GM12874 (cell line): ENCODE results near the gene NPHP1.

ENCODE experiments used
- TF ChIP-seq, protein P1 (sequence below): IDR thresholded peaks from 2 replicates; pipeline ENCODE4 v1.5.1; 2011; ENCODE audit warnings: low read depth, mild to moderate bottlenecking, control low read depth, low read length, moderate library complexity; ENCODE audit not compliant: insufficient read depth

Gene NPHP1

DNA sequence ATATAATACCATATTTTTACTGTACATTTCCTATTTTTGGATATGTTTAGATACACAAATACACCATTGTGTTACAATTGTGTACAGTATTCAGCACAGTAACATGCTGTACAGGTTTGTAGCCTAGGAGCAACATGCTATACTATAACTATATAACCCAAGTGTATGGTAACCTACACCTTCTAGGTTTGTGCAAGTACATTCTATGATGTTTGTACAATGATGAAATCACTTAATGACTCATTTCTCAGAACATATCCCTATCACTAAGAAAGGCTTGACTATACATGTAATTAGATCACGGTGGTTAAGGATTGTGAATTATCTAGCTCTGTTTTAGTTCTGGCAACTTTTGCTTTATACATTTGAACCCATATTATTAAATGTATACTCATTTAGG lies 31.3 kb downstream of the NPHP1 start:
- TF ChIP-seq, protein P1, sequence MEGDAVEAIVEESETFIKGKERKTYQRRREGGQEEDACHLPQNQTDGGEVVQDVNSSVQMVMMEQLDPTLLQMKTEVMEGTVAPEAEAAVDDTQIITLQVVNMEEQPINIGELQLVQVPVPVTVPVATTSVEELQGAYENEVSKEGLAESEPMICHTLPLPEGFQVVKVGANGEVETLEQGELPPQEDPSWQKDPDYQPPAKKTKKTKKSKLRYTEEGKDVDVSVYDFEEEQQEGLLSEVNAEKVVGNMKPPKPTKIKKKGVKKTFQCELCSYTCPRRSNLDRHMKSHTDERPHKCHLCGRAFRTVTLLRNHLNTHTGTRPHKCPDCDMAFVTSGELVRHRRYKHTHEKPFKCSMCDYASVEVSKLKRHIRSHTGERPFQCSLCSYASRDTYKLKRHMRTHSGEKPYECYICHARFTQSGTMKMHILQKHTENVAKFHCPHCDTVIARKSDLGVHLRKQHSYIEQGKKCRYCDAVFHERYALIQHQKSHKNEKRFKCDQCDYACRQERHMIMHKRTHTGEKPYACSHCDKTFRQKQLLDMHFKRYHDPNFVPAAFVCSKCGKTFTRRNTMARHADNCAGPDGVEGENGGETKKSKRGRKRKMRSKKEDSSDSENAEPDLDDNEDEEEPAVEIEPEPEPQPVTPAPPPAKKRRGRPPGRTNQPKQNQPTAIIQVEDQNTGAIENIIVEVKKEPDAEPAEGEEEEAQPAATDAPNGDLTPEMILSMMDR: no peak

DNA sequence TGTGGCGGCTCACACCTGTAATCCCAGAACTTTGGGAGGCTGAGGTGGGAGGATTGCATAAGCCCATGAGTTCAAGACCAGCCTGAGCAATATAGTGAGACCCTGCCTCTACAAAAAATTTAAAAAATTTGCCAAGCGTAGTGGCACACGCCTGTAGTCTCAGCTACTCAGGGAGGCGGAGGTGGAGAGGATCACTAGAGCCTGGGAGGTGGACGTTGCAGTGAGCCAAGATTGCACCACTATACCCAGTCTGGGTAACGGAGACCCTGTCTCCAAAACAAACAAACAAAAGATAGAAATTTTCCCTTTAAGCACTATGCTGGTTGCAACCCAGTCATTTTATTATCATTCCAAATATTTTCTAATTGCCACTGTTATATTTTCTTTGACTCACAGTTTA lies 32.3 kb downstream of the NPHP1 start:
- TF ChIP-seq, protein P1: no peak

DNA sequence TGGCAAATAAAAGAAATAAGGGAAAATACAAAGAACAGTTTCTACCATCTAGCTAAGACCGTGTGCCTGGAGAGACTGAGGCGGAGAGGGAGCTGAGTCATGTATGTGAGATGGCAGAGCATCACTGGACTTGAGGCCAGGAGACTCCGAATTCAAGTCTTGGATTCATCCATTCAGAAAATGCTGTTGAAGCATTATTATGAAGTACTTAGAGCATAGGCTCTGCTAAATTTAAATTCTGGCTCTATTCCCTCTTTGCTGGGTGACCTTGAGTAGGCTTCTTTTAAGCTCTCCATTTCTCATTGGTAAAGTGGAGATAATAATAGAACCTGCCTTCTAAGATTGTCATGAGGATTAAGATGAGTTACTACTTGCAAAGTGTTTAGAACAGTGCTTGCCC lies 34.7 kb downstream of the NPHP1 start:
- TF ChIP-seq, protein P1: no peak

DNA sequence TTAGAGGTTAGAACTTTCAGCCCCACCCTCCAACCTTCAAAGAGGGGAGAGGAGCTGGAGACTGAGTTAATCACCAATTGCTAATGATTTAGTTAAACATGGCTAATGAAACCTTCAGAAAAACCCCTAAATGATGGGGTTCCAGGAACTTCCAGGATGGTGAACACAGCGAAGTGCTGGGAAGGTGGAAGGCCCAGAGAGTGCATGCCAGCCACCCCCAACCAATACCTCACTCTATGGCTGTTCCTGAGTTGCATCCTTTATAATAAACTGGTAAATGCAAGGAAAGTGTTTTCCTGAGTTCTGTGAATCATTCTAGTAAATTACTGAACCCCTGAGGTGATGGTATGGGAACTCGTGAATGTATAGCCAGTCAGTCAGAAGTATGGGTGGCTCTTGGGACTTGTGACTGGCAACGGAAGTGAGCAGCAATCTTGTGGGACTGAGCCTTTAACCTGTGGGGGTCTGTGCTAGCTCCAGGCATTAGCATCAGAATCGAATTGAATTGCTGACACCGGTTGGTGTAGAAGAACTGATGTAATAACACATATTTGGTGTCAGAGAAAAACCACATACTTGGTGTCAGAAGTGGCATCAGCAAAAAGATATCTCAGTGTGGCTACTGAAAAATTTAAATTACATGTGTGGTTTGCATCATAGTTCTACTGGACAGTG lies 37.4 kb downstream of the NPHP1 start:
- TF ChIP-seq, protein P1: no peak

DNA sequence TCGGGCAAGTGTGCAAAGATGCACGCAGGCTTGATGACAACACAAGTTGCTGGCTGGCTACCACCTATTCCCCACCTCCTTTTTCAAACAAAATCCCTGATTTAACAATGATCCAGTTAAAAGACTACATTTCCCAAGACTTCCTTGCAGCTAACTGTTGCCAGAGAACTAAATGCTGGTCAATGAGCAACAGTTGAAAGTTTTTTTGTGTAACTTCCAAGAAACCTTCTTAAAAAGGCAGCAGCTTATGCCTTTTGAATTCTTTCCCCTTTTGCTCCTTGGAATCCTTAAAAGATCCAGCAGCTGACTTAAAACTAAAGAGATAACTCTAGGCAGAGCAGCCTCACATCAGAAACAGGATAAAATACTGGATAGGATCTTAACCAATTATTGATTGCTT lies 38.5 kb downstream of the NPHP1 start:
- TF ChIP-seq, protein P1: no peak

DNA sequence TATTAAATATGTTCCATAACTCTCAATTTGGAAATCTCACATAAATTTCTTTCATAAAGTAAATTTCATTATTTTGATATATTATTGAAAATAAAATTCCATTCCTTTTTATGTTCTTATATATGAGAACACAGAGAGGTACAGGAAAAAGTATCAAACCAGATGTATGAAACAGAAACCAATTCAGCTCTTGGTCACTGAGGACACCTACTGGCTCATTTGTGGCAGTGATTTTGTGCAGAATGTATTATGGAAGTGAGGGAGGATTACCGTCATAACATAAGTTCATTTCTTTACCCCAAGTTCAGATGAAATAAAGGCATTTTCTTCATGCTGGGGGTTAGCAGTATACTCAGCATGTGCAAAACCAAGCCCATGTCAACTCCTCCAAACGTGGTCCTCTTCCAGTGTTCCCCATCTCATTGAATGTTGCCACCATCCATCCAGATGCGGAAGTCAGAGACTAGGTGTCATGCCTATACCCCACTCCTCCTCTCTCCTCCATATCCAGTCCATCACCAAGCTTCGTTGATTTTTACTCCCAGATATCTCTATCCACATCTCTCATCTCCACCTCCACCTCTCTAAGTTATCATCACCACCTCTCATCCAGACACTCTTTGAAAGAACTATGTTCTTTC lies 47.5 kb downstream of the NPHP1 start:
- TF ChIP-seq, protein P1: peak; percentile 61

DNA sequence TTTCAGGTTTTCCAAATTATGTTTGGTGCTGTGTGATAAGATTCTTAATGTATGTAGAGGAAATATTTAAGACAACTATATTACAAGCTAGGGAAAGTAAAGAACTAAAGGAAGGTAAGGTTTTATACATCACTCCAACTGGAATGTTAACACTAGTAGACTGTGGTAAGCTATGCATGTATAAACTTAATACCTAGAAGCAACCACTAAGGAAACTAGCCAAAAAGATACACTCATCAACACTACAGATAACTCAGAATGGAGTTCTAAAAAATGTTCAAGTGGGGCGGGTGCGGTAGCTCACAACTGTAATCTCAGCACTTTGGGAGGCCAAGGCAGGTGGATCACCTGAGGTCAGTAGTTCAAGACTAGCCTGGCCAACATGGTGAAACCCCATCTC lies 51.4 kb downstream of the NPHP1 start:
- TF ChIP-seq, protein P1: no peak
